GM12891 (cell line): Measurements from ENCODE around the gene MYF6.

Experiments used
- POLR2A ChIP-seq: IDR thresholded peaks from 2 replicates; pipeline ENCODE4 v1.6.1; 2011; ENCODE audit warnings: low read depth, low read length, control low read depth
- TAF1 ChIP-seq: IDR thresholded peaks from 2 replicates; pipeline ENCODE4 v1.6.1; 2011; ENCODE audit warnings: low read depth, low read length, control low read depth

DNA sequence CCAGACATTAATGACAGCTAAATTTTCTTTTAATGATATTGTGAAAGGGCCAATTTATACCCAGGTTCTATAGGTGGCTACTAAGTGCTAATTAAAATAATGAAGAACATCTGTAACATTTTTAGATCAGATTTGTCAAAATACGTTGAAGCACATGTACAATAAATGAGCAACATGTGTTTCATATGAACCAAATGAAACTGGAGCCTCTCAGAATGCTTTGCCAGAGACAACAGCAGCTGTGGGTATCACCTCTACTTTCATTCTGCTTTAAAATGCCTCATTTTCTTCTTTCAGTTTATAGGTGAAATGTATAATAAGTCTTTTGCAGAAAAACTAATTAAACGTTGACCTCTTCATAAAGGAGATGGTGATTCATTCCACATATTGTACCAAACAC, 26.1 kb upstream of the MYF6 start:
- TF ChIP-seq POLR2A = no peak
- TF ChIP-seq TAF1 = no peak
